NCI-H526 treated with DMSO at 0.1 percent for 48 hours (cell line): ENCODE measurements around the gene SOX18.

Source experiments
- DNase-seq: peaks from one replicate; lab custom pipeline; 2025; lab: John Stamatoyannopoulos, UW

SOX18 gene

GRCh38 chr20:64037498-64038213 is 11.8 kb downstream of the SOX18 start:
- DNase-seq, result no peak

- no peak for DNase-seq
Measured at GRCh38 chr20:64037199-64037497, 12.3 kb downstream of the SOX18 start.

DNA sequence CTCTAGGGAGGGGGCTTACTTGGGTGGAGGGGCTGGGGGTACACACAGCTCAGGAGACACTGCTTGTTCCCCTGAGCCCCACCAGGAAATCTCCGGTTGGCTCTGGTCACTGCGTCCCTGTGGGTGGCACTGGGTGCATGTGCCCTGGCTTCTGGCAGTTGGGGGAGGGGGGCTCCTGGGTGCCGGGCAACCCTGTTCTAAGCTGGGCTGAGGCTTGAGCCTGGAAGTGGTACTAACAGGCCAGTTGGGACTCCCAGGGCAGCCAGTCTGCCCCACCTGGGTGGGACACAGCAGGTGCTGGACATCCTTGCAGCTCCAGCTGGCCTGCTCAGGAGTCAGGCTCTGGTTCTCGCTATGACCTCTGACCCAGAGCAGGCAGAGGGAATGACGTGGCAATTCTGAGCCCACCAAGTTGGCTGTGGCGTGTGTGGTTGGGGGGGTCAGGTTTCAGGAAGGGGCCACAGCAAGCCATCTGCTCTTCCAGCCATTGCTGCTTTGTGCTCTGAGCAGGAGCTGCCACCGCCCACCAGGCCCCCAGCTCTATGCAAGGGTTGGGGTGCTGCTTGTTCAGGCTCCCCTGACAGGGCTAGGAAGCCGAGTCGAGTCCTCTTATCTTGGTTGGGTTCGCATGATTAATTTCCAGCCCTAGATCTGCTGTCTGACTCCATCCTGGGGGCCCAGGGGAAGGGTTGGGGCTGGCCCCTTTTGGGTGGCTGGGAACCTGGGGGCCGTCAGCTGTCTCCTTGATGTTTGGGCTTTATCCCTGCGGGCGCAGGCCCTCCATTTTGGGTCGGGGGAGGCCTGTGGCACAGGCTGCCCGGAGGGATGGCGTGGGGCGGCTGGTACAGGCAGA is 12.9 kb downstream of the SOX18 start:
- no peak for DNase-seq

DNA sequence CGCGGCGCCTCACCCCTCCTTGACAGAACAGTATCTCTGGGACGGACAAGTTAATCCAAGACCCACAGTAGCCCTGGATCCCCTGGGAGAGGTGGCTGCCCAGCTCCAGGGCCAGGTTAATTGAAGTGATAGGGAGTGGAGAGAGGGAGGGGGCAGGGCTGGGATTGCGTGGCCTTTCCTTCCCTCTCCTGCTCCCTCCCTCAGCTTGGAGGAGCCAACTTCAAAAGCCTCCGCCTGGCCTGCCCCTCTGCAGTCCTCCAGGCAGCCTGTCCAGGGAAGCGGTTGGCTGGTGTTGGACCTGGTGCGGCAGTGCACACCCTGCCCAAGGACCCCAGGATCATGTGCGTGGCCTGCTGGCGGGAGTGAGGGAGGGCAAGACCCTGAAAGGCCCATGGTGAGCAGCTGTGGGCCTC is 13.5 kb downstream of the SOX18 start, which contains the start of gene C20orf204:
Gene C20orf204, plus strand, starts transcription at position 250 of the 413 bp plus-strand sequence. Its CDS starts 142 bp downstream, at position 392.
- no peak for DNase-seq

DNA sequence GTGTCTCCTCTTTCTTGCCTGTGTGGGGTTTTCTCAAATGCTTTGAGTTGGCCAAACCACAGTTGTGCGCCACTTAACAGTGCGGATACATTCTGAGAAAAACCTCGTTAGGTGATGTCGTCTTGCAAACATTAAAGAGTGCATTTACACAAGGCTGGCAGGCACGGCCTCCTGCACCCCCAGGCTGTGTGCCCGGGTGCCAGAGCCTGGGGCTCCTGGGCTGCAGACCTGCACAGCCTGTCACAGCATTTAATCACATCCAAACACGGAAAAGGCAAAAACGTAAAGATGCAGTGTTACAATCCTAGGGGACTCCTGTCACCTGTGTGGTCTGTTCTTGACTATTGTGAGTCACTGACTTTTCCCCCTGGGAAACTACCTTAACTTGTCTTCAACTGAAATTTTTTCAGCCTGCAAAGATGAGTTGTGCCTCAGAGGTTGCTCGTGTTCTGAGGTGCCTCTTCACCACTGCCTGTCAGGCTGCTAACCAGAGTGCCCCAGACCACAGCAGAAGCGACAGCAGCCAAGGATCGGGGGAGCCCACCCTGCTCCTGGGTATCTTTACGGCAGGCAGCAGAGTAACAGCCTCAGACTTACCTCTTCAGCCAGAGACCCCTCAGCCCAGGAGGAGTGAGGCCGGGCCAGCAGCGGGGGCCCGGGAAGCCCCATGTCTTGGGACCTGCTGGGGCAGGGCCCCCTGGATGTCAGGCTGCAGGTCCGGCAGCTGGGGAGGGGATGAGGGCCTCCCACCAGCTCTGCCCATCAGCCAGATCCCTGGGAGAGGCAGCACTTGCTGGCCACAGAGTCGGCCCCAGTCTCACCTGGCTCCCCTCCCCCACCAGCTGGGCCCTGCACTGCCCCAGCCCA is 14.1 kb downstream of the SOX18 start:
- DNase-seq, result no peak

GRCh38 chr20:64033981-64034493 is 15.4 kb downstream of the SOX18 start:
- DNase-seq, result no peak

GRCh38 chr20:64032706-64033624 is 16.5 kb downstream of the SOX18 start:
- no peak for DNase-seq

DNA sequence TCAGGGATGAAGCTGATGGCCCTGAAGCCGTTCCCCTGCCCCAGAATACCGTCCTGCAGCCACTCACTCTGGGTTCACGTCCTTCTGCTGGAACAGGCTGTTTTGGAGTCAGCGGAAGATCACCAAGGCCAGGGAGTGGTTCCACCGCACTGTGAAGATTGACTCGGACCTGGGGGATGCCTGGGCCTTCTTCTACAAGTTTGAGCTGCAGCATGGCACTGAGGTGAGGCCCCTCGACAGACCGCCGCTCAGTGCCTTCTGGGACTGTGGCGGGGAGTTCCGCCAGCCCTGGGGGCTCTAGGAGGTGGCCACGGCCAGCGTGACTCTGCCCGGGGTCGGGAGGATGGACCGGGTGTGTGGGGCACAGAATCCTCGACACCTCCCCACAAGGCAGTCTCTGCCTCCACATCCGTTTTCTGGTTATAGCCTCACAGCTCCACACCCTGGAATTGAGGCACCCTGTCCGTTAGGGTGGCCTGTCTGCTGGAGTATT is 17.6 kb downstream of the SOX18 start:
- no peak for DNase-seq

- DNase-seq, result no peak
Measured at GRCh38 chr20:64030371-64031134, 18.9 kb downstream of the SOX18 start.

- no peak for DNase-seq
Measured at GRCh38 chr20:64029293-64030117, 19.9 kb downstream of the SOX18 start.

- DNase-seq, result no peak
Measured at GRCh38 chr20:64027981-64028685, 21.3 kb downstream of the SOX18 start.

DNA sequence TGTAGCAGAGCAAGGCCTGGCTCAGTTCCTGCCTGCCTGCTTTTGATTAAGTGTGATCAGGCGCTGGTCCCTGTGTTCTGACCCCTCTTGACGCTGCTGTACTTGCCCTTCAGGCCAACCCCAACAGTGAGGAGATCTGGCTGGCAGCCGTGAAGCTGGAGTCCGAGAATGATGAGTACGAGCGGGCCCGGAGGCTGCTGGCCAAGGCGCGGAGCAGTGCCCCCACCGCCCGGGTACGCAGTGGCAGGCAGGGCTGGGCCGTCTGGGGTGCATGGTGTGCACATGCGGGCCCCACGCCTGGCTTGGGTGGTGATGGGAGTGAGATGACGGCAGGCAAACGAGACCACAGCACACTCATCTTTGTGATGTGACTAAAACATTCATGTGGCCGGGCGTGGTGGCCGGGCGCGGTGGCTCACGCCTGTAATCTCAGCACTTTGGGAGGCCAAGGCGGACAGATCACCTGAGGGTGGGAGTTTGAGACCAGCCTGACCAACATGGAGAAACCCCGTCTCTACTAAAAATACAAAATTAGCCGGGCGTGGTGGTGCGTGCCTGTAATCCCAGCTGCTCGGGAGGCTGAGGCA is 23.5 kb downstream of the SOX18 start:
- no peak for DNase-seq

DNA sequence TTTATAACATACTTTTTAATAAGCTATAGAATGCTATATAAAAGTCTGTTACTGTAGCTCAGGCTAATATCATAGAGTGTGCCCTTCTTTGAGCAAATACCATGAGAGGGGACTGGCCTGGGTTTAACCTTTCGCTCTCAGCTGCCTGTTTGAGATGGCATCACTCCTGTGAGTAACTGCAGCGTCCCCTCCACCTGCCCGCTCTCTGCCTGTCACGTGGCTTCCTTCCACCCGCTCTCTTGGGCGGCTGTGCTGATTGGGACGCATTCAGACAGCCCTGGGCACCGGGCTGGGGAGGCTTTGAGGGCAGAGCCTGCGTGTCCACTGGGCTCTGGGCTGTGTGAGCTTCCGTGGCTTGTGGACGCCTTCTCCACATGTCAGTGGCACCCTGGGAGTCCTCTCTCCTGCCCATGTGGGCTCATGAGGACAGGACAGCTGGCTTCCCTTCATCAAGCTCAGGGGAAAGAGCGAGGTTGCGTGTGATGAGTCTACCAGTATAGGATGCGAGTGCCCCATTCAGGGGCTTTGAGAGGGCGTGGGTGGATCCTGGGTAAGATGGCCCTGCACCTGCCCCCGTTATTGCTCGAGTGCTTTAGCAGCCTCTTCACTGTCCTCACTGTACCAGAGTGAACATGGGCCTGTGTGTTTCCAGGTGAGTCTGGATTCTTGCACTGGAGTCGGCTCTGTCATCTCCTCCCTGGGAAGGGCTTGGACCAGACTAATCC is 24.2 kb downstream of the SOX18 start:
- no peak for DNase-seq

DNA sequence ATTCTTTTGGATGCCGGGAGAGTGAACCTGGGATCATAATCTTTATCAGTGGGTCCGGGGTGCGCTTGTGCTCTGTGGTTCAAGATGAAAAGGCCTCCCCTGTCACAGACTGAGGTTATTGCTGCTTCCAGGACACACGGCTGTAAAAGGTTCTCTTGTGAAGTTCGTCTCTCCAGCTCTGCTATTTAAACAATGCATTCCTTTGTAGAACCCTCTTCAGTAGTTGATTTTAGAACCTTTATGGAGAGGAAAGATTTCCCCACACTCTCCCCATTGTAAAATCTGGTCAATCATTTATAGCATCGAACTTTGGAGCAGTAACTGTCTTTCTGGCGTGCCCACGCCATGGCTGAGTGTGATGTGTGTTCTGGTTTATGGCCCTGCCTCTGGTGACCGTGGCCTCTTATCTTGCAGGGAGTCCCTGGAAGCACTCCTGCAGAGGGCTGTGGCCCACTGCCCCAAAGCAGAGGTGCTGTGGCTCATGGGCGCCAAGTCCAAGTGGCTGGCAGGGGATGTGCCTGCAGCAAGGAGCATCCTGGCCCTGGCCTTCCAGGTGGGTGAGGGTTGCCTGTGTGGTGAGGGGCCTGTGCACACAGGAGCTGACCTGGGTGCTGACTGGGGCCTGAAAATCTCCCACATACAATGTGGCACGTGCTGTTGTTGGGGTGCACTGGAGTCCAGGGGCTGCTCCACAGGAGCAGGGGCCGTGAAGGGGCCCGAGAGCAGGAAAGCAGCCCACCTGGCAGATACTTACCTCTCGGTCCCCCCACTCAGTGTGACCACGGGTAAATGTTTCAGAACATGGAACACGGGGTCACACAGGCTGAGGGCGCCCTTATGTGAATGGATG is 25.1 kb downstream of the SOX18 start:
- no peak for DNase-seq

GRCh38 chr20:64023361-64024140 is 25.9 kb downstream of the SOX18 start:
- DNase-seq, result no peak
